Fibroblast of lung (primary cell): ENCODE measurements around the gene PIP4P1. TPM values are rescaled to one million over a fixed set of nuclear protein-coding genes. Genes with fewer than 3 reads are reported as not detected.
A peak's percentile ranks its signal among the peaks of the same experiment; 100 is the strongest.

Experiments used
- DNase-seq, 2 donors: peaks; one replicate each; pipeline versions ENCODE4 v3.0.0 to v3.0.0-alpha.2; 2010; ENCODE audit warnings: low read depth in 2 of 2
- H2AFZ ChIP-seq: 2 replicates; pipeline ENCODE4 v1.5.1; 2012; ENCODE audit warnings: low read length, control low read depth, inconsistent platforms
- H3K27ac ChIP-seq: 2 replicates; pipeline ENCODE4 v1.5.1; 2011; ENCODE audit warnings: low read length, control low read depth; ENCODE audit not compliant: insufficient read depth
- H3K27me3 ChIP-seq: 2 replicates; pipeline ENCODE4 v1.5.1; 2011; ENCODE audit warnings: mild to moderate bottlenecking, low read length; ENCODE audit not compliant: control insufficient read depth, insufficient read depth
- H3K36me3 ChIP-seq: 2 replicates; pipeline ENCODE4 v1.5.1; 2011; ENCODE audit warnings: low read length; ENCODE audit not compliant: control insufficient read depth, insufficient read depth
- H3K4me1 ChIP-seq: 2 replicates; pipeline ENCODE4 v1.5.1; 2011; ENCODE audit warnings: low read length; ENCODE audit not compliant: control insufficient read depth, insufficient read depth; ENCODE audit errors: extremely low read depth
- H3K4me2 ChIP-seq: 2 replicates; pipeline ENCODE4 v1.5.1; 2011; ENCODE audit warnings: low read length, control low read depth; ENCODE audit not compliant: insufficient read depth; ENCODE audit errors: extremely low read depth
- H3K4me3 ChIP-seq, 4 experiments: fragments of 200-600 bp in 1 of 4; sonication (generic) in 1 of 4; replicated peaks in 1 of 4; 2 replicates each; pipeline ENCODE4 v1.5.1; 2011 to 2016; ENCODE audit warnings: low read length in 4 of 4, low read depth in 3 of 4, mild to moderate bottlenecking in 3 of 4, control low read depth in 2 of 4, inconsistent platforms in 1 of 4, mixed read lengths in 1 of 4; ENCODE audit not compliant: insufficient read depth in 1 of 4; ENCODE audit errors: control extremely low read depth in 1 of 4
- H3K79me2 ChIP-seq: 2 replicates; pipeline ENCODE4 v1.5.1; 2012; ENCODE audit warnings: mild to moderate bottlenecking, low read length, inconsistent platforms; ENCODE audit not compliant: control insufficient read depth, insufficient read depth
- H3K9ac ChIP-seq: 2 replicates; pipeline ENCODE4 v1.5.1; 2011; ENCODE audit warnings: mild to moderate bottlenecking, low read length, control low read depth; ENCODE audit not compliant: insufficient read depth
- H3K9me3 ChIP-seq: 2 replicates; pipeline ENCODE4 v1.5.1; 2012; ENCODE audit warnings: low read depth, low read length; ENCODE audit not compliant: control insufficient read depth, insufficient read depth
- H4K20me1 ChIP-seq: 2 replicates; pipeline ENCODE4 v1.5.1; 2011; ENCODE audit warnings: low read length; ENCODE audit not compliant: control insufficient read depth, insufficient read depth; ENCODE audit errors: extremely low read depth
- EZH2 ChIP-seq: IDR thresholded peaks from 2 replicates; pipeline ENCODE4 v1.5.1; 2012; ENCODE audit warnings: low read length, control low read depth, mild to moderate bottlenecking; ENCODE audit errors: missing control alignments
- polyA plus RNA-seq, 2 donors: library from polyadenylated mRNA; depleted of rRNA in 1 of 2; stranded (reverse) in 1 of 2; unstranded in 1 of 2; fragments of >200 nt; gene quantifications; 2 replicates each; pipeline ENCODE4 v1.2.1, GENCODE V29; 2011 to 2012; ENCODE audit warnings: missing spikeins in 1 of 2
- total RNA-seq: library from RNA; depleted of rRNA; stranded (reverse); fragments of >200 nt; gene quantifications from 2 replicates; pipeline ENCODE4 v1.2.1, GENCODE V29; 2014
- TF ChIP-seq, protein P1 (sequence below), 2 donors: IDR thresholded peaks in 1 of 2; conservative IDR thresholded peaks in 1 of 2; 1 replicate in 1 of 2; 2 replicates in 1 of 2; pipeline ENCODE4 v1.5.1; 2011 to 2012; ENCODE audit warnings: low read length in 2 of 2, control low read depth in 1 of 2, inconsistent platforms in 1 of 2, low read depth in 1 of 2, mild to moderate bottlenecking in 1 of 2

Gene PIP4P1
- total and polyA plus RNA-seq, 2 donors (not counting 1 experiment from before 2014, with no cell fraction given), result 30.9 to 34.9 TPM

DNA sequence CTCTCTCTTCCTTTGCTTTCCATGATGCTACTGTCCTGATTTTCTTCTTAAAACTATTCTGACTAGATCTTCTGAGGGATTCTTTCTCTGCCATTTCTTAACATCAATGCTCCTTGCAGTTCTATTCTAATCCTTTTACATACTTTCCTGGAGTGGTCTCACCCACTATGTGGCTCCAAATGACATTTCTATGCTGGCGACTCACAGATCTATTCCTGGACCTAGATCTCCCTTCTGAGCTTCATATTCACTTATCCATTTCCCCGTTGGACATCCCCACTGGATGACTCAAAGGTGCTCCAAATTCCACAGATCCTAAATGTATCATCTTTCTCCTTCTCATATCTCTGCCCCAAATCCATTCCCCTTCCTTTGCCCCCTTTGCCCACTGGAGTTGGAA lies 52.0 kb downstream of the PIP4P1 start:
- Histone ChIP-seq H4K20me1 (no peaks in the 10 kb centered on the region), H3K9ac (no peak overlapping the region), H3K36me3 (peaks cover 15% of the 10 kb centered on the region), H3K4me3 (no peak overlapping the region), H3K79me2 (peaks cover 8% of the 10 kb centered on the region), H2AFZ (no peak overlapping the region), H3K27me3 (no peaks in the 10 kb centered on the region), H3K4me1 (no peaks in the 10 kb centered on the region), H3K27ac (no peak overlapping the region), H3K4me2 (no peak overlapping the region), H3K9me3 (no peaks in the 10 kb centered on the region)
- DNase-seq, result peak in 1 of 2 donors; percentile 48
- TF ChIP-seq EZH2, result no peak
- TF ChIP-seq, protein P1, sequence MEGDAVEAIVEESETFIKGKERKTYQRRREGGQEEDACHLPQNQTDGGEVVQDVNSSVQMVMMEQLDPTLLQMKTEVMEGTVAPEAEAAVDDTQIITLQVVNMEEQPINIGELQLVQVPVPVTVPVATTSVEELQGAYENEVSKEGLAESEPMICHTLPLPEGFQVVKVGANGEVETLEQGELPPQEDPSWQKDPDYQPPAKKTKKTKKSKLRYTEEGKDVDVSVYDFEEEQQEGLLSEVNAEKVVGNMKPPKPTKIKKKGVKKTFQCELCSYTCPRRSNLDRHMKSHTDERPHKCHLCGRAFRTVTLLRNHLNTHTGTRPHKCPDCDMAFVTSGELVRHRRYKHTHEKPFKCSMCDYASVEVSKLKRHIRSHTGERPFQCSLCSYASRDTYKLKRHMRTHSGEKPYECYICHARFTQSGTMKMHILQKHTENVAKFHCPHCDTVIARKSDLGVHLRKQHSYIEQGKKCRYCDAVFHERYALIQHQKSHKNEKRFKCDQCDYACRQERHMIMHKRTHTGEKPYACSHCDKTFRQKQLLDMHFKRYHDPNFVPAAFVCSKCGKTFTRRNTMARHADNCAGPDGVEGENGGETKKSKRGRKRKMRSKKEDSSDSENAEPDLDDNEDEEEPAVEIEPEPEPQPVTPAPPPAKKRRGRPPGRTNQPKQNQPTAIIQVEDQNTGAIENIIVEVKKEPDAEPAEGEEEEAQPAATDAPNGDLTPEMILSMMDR (conservative IDR thresholded peaks at IDR 0.05 in 1 of 2, IDR thresholded peaks at IDR 0.05 in 1 of 2; ENCODE audit: low read depth in 1 of 2, low read length in 2 of 2), result no peak

Other genes with a start within 250 kb of the PIP4P1 start
- not detected in 2 replicates for gene OR11H6, start 237.7 kb downstream of the PIP4P1 start, total RNA-seq
- not detected in 2 replicates for gene OR11H6, start 237.7 kb downstream of the PIP4P1 start, polyA plus RNA-seq
- not detected in 2 replicates for gene OR11H7, start 232.5 kb downstream of the PIP4P1 start, total RNA-seq
- not detected in 2 replicates for gene OR11H7, start 232.5 kb downstream of the PIP4P1 start, polyA plus RNA-seq
- gene OR11H4, start 222.1 kb downstream of the PIP4P1 start, total RNA-seq, result not detected in 2 replicates
- gene OR11H4, start 222.1 kb downstream of the PIP4P1 start, polyA plus RNA-seq, result not detected in 2 replicates
- gene TTC5, start 155.5 kb downstream of the PIP4P1 start, total RNA-seq, result 20.0 and 22.0 TPM in 2 replicates
- gene TTC5, start 155.5 kb downstream of the PIP4P1 start, polyA plus RNA-seq, result 20.3 and 22.4 TPM in 2 replicates
- 77.5 and 110 TPM in 2 replicates for gene CCNB1IP1, start 128.2 kb downstream of the PIP4P1 start, total RNA-seq
- gene CCNB1IP1, start 128.2 kb downstream of the PIP4P1 start, polyA plus RNA-seq, result 33.3 and 48.5 TPM in 2 replicates
- 5.6 and 6.6 TPM in 2 replicates for gene PARP2, start 117.8 kb downstream of the PIP4P1 start, total RNA-seq
- gene PARP2, start 117.8 kb downstream of the PIP4P1 start, polyA plus RNA-seq, result 16.9 and 28.7 TPM in 2 replicates
- gene TEP1, start 47.9 kb downstream of the PIP4P1 start, total RNA-seq, result 15.2 and 21.6 TPM in 2 replicates
- gene TEP1, start 47.9 kb downstream of the PIP4P1 start, polyA plus RNA-seq, result 7.4 and 10.5 TPM in 2 replicates
- gene KLHL33, start 25.3 kb downstream of the PIP4P1 start, total RNA-seq, result 0.26 and 1.5 TPM in 2 replicates
- 0.09 and 0.17 TPM in 2 replicates for gene KLHL33, start 25.3 kb downstream of the PIP4P1 start, polyA plus RNA-seq
- 29.5 and 34.0 TPM in 2 replicates for gene OSGEP, start 6.6 kb downstream of the PIP4P1 start, total RNA-seq
- gene OSGEP, start 6.6 kb downstream of the PIP4P1 start, polyA plus RNA-seq, result 18.1 and 26.2 TPM in 2 replicates
- 66.6 and 86.5 TPM in 2 replicates for gene APEX1, start 6.2 kb downstream of the PIP4P1 start, total RNA-seq
- gene APEX1, start 6.2 kb downstream of the PIP4P1 start, polyA plus RNA-seq, result 187 and 278 TPM in 2 replicates
- 4.4 and 6.9 TPM in 2 replicates for gene PNP, start 8.0 kb upstream of the PIP4P1 start, total RNA-seq
- 25.7 and 54.5 TPM in 2 replicates for gene PNP, start 8.0 kb upstream of the PIP4P1 start, polyA plus RNA-seq
- gene RNASE10, start 44.1 kb upstream of the PIP4P1 start, total RNA-seq, result not detected in 2 replicates
- not detected in 2 replicates for gene RNASE10, start 44.1 kb upstream of the PIP4P1 start, polyA plus RNA-seq
- gene RNASE9, start 99.6 kb upstream of the PIP4P1 start, total RNA-seq, result not detected in 2 replicates
- not detected in 2 replicates for gene RNASE9, start 99.6 kb upstream of the PIP4P1 start, polyA plus RNA-seq
- not detected in 2 replicates for gene RNASE11, start 126.6 kb upstream of the PIP4P1 start, total RNA-seq
- gene RNASE11, start 126.6 kb upstream of the PIP4P1 start, polyA plus RNA-seq, result not detected in 2 replicates
- gene RNASE12, start 129.9 kb upstream of the PIP4P1 start, total RNA-seq, result not detected in 2 replicates
- gene RNASE12, start 129.9 kb upstream of the PIP4P1 start, polyA plus RNA-seq, result not detected in 2 replicates
- not detected in 2 replicates for gene OR6S1, start 180.3 kb upstream of the PIP4P1 start, total RNA-seq
- not detected in 2 replicates for gene OR6S1, start 180.3 kb upstream of the PIP4P1 start, polyA plus RNA-seq
- 20.0 and 22.1 TPM in 2 replicates for gene RNASE4, start 223.1 kb upstream of the PIP4P1 start, total RNA-seq
- 25.0 and 43.9 TPM in 2 replicates for gene RNASE4, start 223.1 kb upstream of the PIP4P1 start, polyA plus RNA-seq
- gene ANG, start 227.3 kb upstream of the PIP4P1 start, total RNA-seq, result 5.1 and 6.4 TPM in 2 replicates
- 3.9 and 7.3 TPM in 2 replicates for gene ANG, start 227.3 kb upstream of the PIP4P1 start, polyA plus RNA-seq